ENCODE data around the gene RHOB.

The RHOB gene

DNA sequence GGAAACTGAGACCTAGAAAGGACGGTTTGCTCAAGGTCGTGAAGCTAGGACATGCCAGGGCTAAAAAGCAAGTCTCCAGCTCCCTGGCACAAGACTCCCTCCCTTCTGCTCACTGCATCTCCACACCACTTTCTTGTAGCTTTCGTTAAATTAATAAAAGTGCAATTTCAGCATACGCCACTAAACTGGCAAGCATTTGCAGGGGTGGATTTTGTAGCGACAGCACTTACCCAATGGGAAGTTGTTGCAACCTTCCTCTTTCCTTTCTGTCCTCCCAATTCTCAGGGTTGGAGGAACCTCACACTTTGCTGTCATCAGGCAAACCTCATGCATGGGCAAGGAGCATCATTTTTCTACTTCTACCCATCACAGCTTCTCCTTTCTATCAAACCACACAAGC, 7.4 kb upstream of the RHOB start:
- DNase-seq, result no peak

DNA sequence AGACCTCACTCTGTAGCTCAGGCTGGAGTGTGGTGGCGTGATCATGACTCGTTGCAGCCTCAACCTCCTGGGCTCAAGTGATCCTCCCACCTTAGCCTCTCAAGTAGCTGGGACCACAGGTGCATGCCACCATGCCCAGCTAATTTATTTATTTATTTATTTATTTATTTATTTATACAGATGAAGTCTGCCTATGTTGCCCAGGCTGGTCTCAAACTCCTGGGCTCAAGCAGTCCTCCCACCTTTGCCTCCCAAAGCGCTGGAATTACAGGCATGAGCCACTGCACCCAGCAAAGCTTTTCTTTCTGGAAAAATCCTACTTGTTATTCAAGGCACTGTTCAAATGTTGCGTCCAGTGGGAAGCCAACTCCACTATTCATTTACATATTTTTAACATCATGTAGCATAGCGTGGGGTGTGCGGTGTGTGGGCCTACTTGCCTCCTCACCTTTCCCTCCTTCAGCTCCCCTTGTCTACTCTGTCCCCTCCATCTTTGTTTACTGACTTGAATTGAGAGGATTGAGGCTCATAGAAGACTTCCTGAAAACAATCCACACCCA, 6.8 kb upstream of the RHOB start:
- DNase-seq, result no peak

DNA sequence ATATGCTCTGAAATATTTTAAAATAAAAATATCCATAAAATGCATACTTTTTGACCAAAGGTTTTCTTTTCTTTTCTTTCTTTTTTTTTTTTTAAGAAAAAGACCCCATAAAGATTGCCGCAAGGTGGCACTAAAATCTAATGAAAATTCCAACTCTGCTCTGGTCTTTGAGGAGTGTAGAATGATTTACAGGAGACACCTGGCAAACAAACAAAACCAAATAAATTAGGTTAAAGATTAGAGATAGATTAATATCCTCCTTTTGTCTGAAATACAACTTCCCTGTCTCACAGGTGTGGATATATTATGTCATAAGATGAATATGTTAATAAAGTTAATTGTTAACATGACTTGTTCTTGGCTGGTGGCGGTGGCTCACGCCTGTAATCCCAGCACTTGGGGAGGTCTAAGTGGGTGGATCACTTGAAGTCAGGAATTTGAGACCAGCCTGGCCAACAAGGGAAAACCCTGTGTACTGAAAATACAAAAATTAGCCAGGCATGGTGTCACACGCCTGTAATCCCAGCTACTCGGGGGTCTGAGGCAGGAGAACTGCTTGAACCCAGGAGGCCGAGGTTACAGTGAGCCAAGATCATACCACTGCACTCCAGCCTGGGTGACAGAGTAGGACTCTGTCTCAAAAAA, 3.5 kb upstream of the RHOB start:
- no peak for DNase-seq

DNA sequence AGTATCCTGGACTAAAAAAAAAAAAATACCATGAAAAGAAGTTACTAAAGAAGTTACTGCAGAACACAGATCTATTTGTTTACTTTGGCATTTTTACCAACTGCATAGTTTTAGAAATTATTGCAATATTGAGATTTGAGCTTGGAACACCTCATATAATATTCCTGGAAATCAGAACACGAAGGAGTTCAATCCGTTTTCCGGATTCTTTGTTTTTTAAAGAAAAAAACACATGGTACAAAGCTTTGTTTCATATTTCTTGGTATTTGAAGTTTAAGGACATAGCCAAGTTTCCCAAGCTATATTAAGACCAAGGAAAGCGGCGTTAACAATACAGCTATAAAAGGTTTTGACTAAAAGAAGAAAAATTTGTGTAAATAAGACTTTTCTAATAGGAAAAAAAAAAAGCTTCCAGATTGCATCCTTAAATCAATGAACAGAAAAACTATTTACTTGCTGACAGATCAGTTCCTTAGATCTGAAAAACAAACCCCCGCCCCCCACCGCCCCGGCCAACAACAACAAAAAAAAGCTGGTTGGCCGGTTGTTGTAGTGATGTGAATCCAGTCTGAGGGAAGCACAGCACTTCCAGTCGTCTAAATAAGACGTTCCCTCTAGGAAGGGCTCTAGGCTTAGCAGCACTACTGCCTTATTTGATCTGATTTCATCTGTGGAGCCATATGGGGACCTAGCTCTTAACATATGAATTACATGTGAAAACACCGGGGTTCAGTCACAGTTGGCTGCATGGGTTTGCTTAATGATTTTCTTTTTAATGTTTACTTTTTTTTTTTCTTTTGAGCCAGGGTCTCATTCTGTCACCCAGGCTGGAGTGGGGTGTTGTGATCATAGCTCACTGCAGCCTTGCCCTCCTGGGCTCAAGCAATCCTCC, 2.5 kb upstream of the RHOB start:
- DNase-seq, result no peak

DNA sequence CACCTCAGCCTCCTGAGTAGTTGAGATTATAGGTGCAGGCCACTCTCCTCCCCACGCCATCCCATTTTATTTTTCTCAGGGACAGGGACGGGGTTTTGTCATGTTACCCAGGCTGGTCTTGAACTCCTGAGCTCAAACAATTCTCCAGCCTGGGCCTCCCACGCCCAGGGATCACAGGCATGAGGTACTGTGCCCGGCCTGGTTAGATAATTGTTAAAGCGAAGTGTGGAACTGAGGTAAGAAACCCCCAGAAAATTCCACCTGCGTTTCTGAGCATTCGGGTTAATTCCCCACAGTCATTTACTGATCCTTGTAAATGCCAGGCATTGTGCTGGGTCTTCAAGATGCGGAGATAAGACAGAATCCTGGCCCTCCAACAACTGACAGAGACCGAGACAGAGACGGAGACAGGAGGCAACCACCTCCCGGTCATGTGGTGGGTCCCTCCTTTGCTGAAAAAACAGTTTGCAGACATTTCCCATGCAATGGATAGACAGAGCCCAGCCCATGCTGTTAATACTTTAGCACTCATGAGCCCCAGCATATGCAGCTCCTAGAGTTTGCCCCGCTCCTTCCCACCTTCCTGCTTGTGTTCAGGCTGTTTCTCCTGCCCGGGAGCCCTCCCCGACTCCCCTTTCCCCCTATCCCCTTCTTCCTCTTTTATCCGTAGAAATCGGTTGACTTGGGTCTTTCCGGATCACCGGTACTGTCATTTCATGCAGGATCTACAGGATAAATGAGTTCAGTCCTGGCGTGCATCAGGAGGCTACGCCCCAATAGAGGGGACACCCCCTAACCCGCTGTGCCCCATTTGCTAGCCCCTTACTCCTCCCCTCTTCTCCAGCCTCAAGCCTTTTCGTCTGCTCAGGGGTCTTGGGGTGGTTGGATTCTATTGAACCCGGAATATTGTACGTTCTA, 1.6 kb upstream of the RHOB start:
- no peak for DNase-seq

DNA sequence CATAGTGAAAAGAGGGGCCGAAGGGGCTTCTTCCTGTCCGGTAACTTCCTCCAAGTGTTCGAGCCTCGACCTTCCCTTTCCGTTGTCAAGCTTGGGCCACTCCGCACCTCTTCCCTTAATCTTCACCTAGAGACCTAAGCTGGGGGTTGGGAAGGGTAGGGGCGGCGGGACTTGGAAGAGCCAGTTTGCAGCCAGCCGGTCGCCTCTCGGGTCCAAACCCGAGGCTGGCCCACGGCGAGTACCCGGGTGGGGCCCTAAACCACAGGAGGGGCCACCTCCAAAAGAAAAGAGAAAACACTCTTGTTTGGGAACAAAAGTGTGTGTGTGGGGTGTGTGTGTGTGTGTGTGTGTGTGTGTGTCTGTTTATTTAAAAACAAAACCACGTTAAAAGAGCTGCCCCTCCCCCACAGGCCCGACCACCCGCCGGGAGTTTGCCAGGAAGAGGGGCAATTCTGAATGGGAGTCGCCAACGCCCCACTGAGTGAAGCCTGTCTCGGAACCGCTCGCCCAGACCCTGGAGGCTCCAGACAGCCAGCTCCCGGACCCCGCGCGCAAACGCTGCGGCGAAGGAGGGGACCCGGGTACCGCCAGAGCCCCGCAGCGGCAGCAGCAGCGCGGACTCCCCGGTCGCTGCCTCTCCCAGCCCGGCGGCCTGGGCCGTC, 488 bp upstream of the RHOB start:
- no peak for DNase-seq

DNA sequence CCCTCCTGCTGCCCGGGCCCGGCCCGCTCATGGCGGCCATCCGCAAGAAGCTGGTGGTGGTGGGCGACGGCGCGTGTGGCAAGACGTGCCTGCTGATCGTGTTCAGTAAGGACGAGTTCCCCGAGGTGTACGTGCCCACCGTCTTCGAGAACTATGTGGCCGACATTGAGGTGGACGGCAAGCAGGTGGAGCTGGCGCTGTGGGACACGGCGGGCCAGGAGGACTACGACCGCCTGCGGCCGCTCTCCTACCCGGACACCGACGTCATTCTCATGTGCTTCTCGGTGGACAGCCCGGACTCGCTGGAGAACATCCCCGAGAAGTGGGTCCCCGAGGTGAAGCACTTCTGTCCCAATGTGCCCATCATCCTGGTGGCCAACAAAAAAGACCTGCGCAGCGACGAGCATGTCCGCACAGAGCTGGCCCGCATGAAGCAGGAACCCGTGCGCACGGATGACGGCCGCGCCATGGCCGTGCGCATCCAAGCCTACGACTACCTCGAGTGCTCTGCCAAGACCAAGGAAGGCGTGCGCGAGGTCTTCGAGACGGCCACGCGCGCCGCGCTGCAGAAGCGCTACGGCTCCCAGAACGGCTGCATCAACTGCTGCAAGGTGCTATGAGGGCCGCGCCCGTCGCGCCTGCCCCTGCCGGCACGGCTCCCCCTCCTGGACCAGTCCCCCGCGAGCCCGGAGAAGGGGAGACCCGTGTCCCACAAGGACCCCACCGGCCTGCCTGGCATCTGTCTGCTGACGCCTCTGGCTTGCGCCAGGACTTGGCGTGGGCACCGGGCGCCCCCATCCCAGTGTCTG, 767 bp downstream of the RHOB start:
- DNase-seq, result peak; percentile 31

DNA sequence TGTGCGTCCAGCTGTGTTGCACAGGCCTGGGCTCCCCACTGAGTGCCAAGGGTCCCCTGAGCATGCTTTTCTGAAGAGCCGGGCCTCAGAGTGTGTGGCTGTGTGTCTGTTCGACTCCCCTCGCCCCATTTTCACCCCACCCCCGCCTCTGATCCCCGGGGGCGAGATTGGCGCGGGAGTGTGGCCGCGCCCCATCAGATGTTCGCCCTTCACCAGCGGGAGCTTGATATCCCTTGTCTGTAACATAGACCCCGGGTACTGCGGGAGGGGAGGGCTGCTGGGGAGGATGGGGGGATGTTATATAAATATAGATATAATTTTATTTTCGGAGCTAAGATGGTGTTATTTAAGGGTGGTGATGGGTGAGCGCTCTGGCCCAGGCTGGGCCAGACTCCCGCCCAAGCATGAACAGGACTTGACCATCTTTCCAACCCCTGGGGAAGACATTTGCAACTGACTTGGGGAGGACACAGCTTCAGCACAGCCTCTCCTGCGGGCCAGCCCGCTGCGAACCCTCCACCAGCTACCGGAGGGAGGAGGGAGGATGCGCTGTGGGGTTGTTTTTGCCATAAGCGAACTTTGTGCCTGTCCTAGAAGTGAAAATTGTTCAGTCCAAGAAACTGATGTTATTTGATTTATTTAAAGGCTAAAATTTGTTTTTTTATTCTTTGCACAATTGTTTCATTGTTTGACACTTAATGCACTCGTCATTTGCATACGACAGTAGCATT, 1.5 kb downstream of the RHOB start:
- no peak for DNase-seq

DNA sequence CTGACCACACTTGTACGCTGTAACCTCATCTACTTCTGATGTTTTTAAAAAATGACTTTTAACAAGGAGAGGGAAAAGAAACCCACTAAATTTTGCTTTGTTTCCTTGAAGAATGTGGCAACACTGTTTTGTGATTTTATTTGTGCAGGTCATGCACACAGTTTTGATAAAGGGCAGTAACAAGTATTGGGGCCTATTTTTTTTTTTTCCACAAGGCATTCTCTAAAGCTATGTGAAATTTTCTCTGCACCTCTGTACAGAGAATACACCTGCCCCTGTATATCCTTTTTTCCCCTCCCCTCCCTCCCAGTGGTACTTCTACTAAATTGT, 2.1 kb downstream of the RHOB start:
- DNase-seq, result no peak

DNA sequence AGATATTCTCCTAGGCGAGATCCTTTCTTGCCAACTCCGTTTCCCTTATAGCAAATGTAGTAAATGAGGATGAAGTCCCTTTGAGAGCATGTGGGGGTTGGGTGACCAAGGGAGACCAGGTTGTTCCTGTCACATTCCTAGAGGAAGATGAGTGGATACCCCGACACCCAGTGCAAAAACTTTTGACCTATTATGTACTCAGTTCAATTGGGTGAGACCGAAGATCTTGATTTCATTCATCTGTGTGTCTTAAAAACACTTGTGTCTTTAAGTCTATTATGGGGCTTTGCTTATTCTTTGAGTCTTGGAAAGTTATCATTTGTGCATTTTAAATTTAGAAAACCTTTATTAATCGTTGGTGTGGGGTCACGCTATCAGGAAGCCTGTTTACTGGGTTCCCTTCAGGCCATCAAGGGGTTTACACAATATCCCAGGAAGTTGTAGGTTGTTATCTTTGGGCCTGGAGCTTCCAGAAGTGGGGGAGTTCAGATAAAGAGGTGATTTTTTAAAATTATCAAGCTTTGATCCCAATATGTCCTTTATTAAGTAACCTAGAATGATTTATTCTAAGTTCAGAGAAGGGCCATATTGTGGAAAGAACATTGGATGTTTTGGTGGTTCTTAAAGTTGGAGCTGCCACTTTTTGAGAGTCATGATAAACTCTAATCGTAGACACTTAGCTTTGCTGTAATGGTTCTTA, 2.8 kb downstream of the RHOB start:
- no peak for DNase-seq

DNA sequence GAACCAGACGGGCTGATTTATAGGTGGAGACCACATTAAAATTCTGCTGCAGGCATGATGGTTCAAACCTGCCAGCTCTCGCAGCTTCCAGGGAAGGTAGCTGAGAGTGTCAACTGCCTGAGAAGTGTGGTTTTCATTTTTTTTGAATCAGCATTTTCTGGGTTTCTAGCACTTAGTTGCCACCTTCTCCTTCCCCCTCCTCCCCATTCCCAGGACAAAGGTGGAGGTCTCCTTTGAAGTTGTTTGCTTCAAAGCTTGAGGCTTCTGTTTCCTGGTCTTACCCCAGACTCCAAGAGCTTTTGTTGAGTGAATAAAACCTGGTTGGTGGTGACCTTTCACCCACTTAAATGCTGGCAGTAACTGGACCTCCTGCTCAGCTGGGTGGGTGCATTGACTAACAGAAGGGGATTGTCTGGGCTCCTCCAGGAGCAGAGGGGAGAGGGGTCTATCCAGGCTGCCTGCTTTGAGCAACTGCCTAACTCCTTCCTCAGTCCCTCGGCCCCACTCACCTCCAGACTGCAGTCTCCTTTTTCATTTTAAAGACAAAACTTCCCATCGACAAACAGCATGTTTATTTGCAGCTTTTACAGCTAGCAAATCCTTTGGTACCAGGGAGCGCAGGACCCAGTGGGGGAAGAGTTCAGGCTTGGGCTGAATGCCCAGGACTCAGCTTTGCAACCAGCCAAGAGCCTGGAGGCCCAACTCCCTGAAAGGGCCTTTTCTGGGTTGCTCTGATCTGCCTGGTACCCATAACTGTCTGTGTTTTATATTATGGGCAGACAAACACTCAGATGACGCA, 3.5 kb downstream of the RHOB start:
- no peak for DNase-seq

DNA sequence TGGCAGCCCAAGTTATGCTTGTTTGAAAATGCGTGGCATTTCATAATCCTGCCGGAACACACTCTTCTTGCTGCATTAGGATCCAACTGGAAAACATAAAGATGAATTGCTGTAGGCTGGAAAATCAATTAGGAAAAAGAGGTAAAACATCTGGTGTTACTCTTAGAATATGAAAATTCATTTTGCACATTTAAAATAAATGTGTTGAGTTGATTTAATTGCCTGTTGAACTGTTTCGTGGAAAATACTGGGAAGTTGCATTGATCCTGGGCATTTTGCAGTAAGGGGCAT, 4.1 kb downstream of the RHOB start:
- no peak for DNase-seq

DNA sequence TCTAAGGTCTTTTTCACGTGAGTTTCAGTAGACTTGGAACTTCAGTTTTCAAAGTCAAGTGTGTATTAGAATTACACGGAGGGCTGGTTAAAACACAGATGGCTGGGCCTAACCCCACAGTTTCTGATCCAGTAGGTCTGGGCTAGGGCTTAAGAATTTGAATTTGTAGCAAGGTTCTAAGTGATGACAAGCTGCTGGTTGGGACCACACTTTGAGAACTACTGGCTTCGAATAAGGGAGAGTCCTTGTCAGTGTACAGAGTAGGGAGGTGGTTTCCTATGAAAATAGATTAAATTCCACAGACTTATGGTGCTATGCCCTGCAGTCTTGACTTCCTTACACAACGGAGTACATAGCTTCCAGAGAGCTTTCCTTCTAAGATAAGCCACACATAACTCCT, 4.5 kb downstream of the RHOB start:
- DNase-seq, result no peak

DNA sequence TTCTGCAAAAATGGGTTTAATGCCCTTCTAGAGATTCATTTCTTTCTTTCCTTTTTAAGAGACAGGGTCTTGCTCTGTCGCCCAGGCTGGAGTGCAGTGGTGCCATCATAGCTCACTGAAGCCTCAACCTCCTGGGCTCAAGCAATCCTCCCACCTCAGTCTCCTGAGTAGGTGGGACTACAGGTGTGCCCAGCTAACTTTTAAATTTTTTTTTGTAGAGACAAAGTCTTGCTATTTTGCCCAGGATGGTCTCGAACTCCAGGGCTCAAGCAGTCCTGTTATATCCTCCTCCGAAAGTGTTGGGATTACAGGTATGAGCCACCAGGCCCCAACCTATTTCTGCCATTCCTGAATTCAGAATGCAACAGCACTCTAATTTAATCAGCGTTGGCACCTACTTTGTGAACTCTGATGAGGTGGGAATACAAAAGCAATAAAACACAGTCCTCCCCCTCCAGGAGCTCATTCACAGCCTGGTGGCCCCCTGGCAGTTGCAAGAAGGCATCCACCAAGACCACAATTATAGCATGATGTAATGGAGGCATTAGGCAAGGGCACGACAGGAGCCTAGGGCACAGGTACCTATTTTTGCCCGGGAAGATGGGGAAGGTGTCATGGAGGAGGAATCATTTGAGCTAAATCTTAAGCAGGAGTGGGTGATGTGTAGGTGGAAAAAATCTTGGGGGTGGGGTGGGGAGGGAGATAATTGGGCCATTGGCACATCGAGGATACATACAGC, 5.1 kb downstream of the RHOB start:
- DNase-seq, result no peak

DNA sequence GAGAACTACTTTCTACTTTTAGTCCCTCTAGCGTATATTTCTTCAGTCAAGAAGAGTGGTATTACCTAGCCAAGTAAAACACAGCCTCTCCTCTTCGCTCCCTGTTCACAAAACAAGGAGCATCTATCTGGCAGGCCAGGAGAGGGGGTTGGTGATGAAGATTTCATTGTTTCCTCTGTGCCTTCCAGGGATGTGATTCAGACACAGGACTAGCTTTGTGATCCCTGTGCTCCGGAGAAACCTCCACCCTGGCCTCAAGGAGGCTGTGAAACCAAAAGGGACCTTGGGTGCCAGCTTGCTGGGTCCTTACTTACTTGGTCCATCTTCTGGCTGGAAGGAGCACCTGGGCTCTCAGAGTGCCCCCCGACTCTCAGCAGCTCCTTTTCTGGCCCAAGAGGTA, 5.7 kb downstream of the RHOB start:
- no peak for DNase-seq

DNA sequence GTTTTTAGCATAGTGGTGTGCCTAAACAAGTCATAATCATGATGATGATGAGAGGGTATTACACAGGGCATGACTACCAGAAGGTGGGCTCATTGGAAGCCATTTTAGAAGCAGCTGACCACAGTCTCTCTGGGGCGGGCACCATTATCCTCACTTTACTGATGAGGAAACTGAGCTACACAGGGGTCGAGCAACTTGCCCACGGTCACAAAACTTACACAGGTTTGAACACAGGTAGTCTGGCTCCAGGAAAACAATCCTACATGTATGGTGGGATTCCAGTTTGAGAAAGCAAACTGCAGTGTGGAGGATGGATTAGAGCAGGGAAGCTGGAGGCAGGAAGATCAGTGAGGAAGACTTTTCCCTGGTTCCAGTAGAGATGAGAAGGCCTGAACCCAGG, 6.2 kb downstream of the RHOB start:
- no peak for DNase-seq

DNA sequence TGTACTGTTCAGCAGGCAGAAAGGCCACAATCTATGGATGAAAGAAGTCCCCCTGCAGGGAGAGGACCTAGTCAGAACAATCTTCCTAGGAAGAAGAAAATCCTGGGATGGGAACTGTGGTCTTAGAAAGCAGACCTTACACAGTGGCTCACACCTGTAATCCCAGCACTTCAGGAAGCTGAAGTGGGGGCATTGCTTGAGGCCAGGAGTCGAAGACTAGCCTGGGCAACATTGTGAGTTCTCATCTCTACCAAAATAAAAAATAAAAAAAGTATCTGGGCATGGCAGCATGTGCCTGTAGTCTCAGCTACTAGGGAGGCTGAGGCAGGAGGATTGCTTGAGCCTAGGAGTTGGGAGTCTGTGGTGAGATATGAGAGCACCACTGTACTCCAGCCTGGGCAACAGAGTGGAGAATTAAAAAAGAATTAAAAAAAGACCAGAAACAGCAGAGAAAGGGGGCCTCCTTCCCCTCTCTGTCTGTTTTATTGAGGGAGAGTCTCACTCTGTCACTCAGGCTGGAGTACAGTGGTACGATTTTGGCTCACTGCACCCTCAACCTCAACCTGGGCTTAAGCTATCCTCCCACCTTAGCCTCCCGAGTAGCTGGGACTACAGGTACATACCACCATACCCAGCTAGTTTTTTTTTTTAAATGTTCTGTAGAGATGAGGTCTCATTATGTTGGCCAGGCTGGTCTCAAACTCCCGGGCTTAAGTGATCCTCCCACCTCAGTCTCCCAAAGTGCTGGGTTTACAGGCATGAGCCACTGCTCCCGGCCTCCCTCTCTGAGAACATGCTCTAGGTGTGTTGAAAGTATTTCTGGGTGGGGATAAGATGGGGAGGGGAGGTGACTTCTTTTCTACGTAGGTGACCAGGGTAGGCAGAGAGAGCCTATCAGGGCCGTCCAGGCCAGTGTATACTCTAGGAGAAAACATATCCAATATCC, 7.4 kb downstream of the RHOB start:
- no peak for DNase-seq

DNA sequence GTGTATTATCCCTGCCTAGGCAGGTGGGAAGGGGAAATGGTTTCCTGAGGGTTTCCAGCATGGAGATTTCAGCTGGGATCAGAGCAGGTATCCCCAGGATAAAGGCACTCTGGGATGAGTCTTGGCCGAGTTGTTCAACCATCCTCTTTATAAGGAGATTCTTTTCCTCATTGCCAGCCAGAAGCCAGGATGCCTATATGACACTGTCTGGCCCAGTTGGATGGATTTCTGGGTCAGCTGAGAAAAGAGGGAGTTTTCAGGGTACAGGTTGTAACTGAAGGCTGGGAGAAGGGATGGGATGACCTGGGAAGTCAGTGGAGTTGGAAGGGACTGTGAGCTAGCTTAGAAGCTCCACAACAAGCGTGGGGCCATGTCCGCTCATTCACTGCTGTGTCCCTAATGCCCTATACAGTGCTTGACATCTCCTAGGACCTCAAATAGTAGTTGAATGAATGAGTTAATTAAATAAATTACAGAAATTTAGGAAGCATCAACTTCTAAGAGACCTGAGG, 8.3 kb downstream of the RHOB start:
- no peak for DNase-seq
